HG03045 (cell line): ENCODE measurements around the gene KLHL22.
"Not testable (repeated sequence)": the region's sequence is repeated elsewhere in the genome, so short reads cannot be mapped to it uniquely, and the experiment has no call there.

Source experiments
- ATAC-seq: cut with Tn5 transposase; IDR thresholded peaks from one replicate; pipeline ENCODE4 v1.9.1; 2021; ENCODE audit warnings: mild to moderate bottlenecking, moderate library complexity; ENCODE audit not compliant: unreplicated experiment

The KLHL22 gene

DNA sequence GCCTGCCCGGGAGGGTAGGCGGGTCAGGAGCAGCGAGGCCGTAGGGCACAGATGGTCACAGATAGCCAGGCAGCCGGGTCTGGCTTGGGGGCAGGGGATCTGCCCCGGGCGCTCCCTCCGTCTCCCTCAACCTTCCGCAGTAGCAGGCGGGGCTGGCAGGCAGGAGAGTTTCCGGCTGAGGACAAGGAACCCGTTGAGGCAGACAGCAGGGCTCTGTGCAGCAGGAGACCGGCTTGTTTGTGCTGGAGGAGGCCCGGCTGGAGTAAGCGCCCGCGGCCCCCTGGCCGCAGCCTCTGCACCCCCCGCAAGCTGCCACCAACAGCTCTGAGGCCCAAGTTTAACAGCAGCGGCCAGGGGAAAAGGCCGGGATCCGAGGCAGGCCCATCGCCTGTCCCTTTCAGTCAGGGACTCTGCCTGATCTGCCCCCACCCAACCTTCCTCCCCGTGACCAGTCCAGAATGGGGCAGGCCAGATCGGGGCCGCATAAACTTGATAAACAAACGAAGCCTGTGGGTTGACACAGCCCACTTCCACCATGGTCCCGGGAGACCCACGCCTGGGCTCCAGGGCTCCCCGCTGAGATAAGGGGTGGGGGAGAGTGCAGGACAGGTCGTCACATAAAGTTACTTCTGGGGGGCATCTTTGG, 71.6 kb downstream of the KLHL22 start:
- no peak for ATAC-seq

GRCh38 chr22:20423008-20423905, 72.3 kb downstream of the KLHL22 start:
- no peak for ATAC-seq

DNA sequence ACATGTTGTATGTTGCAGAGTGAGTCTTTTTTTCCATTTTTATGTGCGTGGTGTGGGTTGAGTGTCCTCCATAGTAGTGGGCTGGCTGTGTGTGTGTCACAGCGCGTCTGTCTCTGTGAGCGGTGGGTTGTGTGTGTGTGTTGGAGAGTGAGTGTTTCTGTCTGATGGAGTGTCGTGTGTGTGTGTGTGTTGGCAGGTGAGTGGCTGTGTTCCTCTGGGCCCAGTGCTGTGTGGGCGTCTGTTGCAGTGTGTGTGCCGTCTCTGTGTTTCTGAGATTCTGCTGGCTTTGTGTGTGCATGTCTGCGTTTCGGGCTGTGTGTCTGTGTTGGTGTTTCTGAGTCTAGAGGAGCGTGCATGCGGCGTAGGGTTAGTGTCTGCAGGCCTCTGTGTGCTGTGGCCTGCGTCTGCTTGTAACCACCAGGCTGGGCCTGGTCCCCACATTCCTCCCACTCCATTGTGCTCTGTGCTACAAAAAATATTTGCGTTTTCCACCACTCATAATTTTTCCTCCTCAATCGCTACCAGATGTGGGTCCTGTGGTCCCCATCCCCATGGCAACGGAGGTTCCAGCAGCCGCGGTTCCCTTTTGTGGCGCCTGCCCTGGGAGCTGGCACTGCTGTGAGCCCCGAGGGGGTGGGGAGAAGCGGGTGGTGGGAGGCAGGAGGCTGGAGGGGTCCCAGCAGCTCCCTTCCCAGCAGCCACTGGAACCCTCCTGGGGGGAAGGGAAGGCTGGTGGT, 73.2 kb downstream of the KLHL22 start:
- ATAC-seq = no peak

DNA sequence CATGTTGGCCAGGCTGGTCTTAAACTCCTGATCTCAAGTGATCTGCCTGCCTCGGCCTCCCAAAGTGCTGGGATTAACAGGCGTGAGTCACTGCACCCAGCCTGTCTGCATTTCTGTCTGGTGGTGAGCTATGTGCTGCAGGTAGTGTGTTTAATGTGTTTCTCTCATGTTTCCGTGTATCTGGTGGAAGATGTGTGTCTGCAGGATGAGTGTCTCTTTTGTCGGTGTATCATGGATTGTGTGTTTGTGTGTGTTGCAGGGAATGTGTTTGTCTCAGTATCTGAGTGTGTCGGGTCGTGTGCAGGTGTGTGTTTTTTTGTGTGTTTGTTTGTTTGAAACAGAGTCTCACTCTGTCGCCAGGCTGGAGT, 74.1 kb downstream of the KLHL22 start:
- ATAC-seq = no peak

- no peak for ATAC-seq
Observed at GRCh38 chr22:20420157-20420842, 75.3 kb downstream of the KLHL22 start.

- ATAC-seq = no peak
Observed at GRCh38 chr22:20419664-20419951, 76.0 kb downstream of the KLHL22 start.

GRCh38 chr22:20418211-20418788, 77.3 kb downstream of the KLHL22 start:
- ATAC-seq = no peak

DNA sequence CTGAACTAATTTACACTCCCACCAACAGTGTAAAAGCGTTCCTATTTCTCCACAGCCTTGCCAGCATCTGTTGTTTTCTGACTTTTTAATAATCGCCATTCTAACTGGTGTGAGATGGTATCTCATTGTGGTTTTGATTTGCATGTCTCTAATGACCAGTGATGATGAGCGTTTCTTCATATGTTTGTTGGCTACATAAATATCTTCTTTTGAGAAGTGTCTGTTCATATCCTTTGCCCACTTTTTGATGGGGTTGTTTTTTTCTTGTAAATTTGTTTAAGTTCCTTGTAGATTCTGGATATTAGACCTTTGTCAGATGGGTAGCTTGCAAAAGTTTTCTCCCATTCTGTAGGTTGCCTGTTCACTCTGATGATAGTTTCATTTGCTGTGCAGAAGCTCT, 79.9 kb downstream of the KLHL22 start:
- ATAC-seq = not testable (repeated sequence)

- ATAC-seq = not testable (repeated sequence)
Observed at GRCh38 chr22:20415241-20415640, 80.4 kb downstream of the KLHL22 start.

- ATAC-seq = no peak
Observed at GRCh38 chr22:20414450-20414849, 81.1 kb downstream of the KLHL22 start.

GRCh38 chr22:20414059-20414440, 81.5 kb downstream of the KLHL22 start:
- ATAC-seq = no peak

- no peak for ATAC-seq
Observed at GRCh38 chr22:20413217-20414058, 82.2 kb downstream of the KLHL22 start.

DNA sequence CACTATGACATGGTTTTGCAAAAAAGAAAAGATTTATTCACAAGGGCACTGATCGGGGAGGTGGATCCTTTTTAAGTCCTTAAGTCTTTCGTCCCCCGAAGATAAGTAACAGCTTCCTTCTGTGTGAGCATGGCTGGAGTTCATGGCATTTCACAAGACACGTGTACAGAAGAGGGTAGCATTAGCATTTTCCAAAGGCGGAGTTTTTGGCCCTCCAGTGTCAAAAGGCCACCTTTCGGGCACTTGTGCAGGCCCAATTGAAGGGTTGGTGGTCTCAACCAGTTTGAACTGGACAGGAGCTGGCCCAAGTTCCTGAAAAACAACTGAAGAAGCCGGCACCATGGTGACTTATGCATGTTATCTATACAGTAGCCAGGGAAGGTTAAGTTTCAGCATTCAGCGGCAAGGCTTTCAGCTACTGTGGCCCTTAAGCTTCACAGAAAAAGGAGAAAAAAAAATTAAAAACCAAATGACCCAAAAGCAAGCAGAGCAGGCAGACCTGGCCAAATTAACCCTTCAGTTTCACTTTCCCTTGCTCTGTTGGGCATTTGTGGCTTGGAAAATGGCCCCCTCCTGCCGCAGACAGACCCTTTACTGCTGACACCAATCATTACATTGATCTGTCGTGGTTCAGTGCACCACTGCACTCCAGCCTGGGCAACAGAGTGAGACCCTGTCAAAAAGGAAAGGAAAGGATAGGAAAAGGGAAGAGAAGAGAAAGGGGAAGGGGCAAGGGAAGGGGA, 83.0 kb downstream of the KLHL22 start:
- no peak for ATAC-seq

GRCh38 chr22:20409385-20409784, 86.2 kb downstream of the KLHL22 start:
- ATAC-seq = not testable (repeated sequence)

DNA sequence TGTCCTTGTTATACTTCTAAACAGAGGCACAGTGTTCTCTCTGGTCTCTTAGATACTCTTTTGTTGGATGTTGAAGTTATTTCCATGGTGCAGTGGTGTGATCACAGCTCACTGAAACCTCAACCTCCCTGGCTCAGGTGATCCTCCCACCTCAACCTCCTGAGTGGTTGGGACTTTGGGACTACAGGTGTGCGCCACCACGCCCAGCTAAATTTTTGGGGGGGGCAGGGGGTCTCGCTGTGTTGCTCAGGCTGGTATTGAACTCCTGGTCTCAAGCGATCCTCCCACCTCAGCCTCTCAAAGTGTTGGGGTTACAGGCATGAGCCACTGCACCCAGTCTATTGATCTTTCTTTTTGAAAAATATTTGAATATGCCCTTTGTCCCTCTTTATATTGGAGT, 86.7 kb downstream of the KLHL22 start:
- ATAC-seq = no peak

GRCh38 chr22:20407829-20408228, 87.8 kb downstream of the KLHL22 start:
- ATAC-seq = no peak

GRCh38 chr22:20406686-20407408, 88.7 kb downstream of the KLHL22 start:
- ATAC-seq = no peak

- no peak for ATAC-seq
Observed at GRCh38 chr22:20405931-20406685, 89.5 kb downstream of the KLHL22 start.
